Stimulated activated CD4-positive, alpha-beta T cell treated with anti-CD3 and anti-CD28 coated beads, Interleukin-4, amount 100 ng/mL, for 24 hours (primary cell): Measurements from ENCODE around the gene SBNO1.
"Not testable (repeated sequence)": the region's sequence is repeated elsewhere in the genome, so short reads cannot be mapped to it uniquely, and the experiment has no call there.

Experiments used
- DNase-seq: peaks from one replicate; pipeline ENCODE4 v3.0.0-alpha.2; 2020

SBNO1 gene

GRCh38 chr12:123388177-123388950 lies 23.7 kb upstream of the SBNO1 start:
- peak; percentile 74 for DNase-seq

DNA sequence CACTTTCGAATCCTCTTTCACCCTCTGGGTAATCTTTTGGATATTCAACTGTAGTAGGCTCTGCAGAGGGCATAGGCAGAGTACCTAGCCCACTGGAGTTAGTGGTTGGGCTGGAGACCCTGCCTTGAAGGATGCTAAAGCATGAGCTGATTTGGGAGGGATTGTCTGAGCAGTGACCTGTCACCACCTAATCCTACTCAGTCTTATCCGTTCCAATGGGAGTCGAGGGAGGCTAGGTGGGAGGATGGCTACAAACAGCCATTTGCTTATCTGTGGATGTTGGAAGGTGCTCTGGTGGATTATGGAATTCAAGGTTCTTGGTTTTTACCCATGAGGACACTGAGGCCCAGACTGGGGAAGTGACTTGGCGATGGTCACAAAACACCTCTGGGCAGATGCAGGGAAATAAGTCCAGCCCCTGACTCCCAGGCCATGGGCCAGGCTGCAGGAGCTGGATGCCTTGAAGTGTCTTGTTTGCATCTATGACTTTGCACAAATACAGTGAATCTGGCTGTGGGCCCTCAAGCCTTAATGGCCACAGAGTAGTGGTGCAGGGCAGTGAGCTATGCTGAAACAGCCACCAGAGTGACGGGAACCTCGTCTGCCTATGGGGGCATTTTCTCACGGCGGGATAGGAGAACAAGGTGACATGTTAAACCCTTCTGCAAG lies 23.0 kb upstream of the SBNO1 start:
- no peak for DNase-seq

GRCh38 chr12:123385536-123385935 lies 20.9 kb upstream of the SBNO1 start:
- not testable (repeated sequence) for DNase-seq

DNA sequence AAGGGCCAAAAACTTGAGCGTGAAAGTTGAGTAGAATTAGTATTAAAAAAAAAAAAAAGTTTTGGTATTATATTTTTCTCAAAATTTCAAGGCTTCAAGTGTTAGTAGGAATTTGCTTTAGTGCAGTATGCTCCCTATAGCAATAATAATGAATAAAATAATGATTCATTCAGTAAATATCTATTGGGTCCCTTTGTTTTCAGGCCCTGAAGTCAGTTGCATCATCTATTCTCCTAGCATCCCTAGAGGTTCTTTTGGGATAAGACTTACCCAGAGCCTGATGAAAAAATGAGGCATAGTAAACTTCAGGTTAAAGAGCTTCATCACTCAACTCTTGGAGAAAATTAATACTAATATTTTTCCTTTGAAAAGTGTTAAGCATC lies 20.3 kb upstream of the SBNO1 start:
- DNase-seq, result no peak

DNA sequence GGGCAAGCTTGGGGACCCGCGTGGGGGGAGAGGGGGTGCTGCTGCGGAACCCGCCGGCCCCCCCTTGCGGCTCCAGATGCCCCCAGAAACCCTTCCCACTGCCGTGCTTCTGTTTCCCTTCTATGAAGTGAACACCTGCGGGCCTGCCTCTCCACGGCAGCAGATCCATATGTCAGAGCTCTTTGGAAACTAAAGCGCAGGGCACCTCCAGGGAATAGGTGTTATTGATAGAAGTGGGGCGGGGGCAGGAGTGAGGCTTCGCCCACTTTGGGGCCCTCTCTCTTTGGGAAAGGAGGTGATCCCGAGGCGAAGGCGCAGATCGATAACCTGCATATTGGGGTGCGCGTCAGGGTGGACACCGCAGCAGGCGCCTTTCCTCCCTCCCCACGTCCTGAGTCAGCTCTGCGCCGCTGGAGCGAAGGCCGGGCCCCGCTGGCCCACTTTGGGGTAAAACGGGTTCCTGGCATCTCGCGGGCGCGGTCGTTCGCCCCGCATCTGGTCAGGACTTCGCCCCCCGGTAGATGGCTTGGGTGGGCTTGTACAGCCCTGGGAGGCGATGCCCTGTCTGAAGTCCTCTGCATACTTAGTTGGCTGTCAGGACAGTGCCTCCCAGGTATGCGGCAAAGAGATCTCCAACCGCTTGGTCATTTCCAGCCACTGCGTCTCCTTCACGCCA lies 19.8 kb upstream of the SBNO1 start:
- peak; percentile 18 for DNase-seq

DNA sequence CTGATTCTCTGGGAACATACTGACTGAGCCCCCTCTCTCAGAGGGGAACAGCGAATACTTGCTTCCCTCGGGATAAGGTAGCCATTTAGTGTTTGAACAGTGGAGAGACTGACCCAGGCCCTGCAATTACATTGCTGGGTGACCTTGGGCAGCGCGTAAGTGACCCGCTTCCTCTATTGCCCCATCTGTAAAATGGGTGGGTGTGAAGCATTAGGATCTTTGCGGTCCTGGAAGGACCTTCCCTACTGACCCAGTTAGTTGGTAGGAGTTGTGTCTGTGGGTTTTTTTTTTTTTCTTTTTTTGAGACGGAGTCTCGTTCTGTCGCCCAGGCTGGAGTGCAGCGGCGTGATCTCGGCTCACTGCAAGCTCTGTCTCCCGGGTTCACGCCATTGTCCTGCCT lies 18.0 kb upstream of the SBNO1 start:
- DNase-seq, result no peak

DNA sequence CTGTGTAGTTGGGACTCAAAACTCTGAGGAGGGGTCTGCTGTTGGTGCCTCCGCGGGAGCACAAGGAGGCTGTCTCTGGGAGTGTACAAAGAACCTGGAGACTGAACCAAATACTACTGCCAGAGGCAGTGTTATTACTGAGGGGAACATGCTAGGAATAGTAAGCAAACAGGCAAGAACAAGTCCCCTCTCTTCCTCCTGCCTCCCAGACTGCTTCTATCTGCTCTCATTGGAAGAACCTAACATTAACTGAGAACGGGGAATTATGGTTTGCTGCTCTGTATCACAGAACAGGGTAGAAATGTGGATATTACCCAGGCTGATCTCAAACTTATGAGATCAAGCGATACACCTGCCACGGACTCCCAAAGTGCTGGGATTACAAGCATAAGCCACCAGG lies 14.7 kb upstream of the SBNO1 start:
- no peak for DNase-seq

DNA sequence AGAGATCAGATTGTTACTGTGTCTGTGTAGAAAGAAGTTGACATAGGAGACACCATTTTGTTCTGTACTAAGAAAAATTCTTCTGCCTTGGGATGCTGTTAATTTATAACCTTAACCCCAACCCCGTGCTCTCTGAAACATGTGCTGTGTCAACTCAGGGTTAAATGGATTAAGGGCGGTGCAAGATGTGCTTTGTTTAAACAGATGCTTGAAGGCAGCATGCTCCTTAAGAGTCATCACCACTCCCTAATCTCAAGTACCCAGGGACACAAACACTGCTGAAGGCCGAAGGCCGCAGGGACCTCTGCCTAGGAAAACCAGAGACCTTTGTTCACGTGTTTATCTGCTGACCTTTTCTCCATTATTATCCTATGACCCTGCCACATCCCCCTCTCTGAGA lies 7.8 kb upstream of the SBNO1 start:
- DNase-seq, result not testable (repeated sequence)

- not testable (repeated sequence) for DNase-seq
Observed at GRCh38 chr12:123371667-123372368, 7.2 kb upstream of the SBNO1 start.

- DNase-seq, result no peak
Observed at GRCh38 chr12:123369229-123369628, 4.6 kb upstream of the SBNO1 start.

DNA sequence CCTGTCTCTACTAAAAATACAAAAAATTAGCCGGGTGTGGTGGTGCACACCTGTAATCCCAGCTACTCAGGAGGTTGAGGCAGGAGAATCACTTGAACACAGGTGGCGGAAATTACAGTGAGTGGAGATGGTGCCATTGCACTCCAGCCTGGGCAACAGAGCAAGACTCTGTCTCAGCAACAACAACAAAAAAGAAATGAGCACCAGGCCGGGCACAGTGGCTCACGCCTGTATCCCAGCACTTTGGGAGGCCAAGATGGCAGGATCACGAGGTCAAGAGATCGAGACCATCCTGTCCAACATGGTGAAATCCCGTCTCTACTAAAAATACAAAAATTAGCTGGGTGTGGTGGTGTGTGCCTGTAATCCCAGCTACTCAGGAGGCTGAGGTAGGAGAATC lies 3.8 kb upstream of the SBNO1 start:
- not testable (repeated sequence) for DNase-seq

GRCh38 chr12:123367511-123367910 lies 2.9 kb upstream of the SBNO1 start:
- no peak for DNase-seq

- peak; percentile 98 for DNase-seq
Observed at GRCh38 chr12:123365025-123365917, 624 bp upstream of the SBNO1 start.

GRCh38 chr12:123363740-123364531 lies 711 bp downstream of the SBNO1 start:
- DNase-seq, result peak; percentile 30

GRCh38 chr12:123363390-123363739 lies 1.3 kb downstream of the SBNO1 start:
- peak; percentile 6 for DNase-seq

GRCh38 chr12:123358035-123358434 lies 6.6 kb downstream of the SBNO1 start:
- DNase-seq, result no peak

DNA sequence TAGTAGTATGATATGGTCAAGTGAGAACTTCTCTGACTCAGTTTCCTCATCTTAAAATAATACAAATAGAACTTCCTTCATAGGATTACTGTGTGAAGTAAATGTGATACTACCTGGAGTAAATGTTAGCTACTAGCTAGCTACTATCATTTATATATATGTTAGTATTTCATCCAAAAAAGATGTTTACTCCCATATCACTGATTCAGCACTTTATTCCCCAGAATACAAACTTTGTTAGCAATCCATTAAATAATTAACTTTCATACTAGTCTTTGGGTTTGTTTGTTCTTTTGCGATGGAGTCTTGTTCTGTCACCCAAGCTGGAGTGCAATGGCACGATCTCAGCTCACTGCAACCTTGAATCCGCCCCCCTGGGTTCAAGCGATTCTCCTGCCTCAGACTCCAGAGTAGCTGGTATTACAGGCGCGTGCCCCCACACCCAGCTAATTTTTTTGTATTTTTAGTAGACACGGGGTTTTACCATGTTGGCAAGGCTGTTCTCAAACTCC lies 8.4 kb downstream of the SBNO1 start:
- DNase-seq, result no peak

GRCh38 chr12:123354600-123354999 lies 10.0 kb downstream of the SBNO1 start:
- no peak for DNase-seq

DNA sequence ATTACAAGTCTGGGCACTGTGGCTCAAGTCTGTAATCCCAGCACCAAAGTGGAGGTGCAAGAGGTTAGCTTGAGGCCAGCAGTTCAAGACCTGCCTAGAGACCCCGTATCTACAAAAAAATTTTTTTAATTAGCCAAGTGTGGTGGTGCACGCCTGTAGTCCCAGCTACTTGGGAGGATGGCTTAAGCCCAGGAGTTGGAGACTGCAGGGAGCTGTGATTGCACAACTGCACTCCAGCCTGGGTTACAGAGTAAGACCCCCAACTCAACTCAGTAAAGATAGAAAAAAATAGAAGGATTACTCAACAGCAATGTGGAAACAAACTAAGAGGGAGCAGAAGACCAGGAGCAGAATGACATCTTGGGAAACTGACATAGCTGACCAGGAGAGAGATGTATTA lies 13.3 kb downstream of the SBNO1 start:
- no peak for DNase-seq

DNA sequence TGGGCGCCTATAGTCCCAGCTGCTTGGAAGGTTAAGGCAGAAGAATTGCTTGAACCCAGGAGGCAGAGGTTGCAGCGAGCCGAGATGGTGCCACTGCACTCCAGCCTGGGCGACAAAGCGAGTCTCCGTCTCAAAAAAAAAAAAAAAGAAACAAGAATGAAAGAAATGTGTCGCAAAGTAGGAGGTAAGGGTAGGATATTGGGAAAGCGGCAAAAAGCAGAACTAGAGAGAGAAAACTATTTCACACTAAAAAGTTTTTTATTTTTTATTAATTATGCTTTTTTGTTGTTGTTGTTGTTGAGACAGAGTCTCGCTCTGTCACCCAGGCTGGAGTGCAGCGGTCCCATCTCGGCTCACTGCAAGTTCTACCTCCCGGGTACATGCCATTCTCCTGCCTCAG lies 17.7 kb downstream of the SBNO1 start:
- no peak for DNase-seq

DNA sequence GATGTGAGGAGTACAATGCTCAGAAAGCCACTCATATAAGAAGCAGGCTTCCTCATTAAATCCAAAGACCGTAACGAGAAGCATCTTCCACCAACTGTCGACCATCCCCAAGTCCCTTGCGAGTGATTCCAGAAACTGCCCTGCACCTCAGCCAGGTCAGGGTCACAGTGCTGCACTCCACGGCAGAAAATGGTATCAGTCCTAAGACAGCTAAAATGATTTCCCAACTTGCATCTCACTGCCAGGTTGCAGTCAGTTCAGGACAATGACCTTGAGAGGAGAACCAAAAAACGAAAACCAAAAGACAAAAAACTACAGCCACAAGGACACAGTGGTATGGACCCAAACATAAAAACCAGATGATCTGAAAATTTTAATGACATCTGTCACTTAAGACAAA lies 20.6 kb downstream of the SBNO1 start:
- no peak for DNase-seq
